Panc1 (cell line): ENCODE measurements around the gene REC114. TPM values are rescaled to one million over a fixed set of nuclear protein-coding genes. Genes with fewer than 3 reads are reported as not detected.

Experiments
- ATAC-seq: fragments of 200-7000 bp; cut with Tn5 transposase; 2 replicates; pipeline ENCODE4 v1.9.1; 2020; ENCODE audit warnings: mild to moderate bottlenecking, moderate library complexity
- BruUV-seq: library from RNA; stranded (reverse); fragments of 400-500 nt; replicated peaks from 2 replicates; lab custom pipeline; 2021; lab: Mats Ljungman, UMichigan
- CTCF ChIA-PET: fragments of 300-600 bp; sonication (Branson Sonifier 250); formaldehyde crosslinking; loops from one replicate; lab custom pipeline; 2022; ENCODE audit warnings: antibody characterized with exemption; lab: Charles Lee
- POLR2A ChIA-PET: fragments of 300-600 bp; sonication (Branson Sonifier 250); formaldehyde crosslinking; loops from one replicate; lab custom pipeline; 2022; ENCODE audit warnings: antibody characterized with exemption; lab: Charles Lee
- DNase-seq: peaks from one replicate; pipeline ENCODE4 v3.0.0-alpha.2; 2010; ENCODE audit warnings: low read depth, low spot score
- H3K27ac ChIP-seq: 2 replicates; pipeline ENCODE4 v1.5.1; 2011; ENCODE audit warnings: mild to moderate bottlenecking, low read length, inconsistent platforms
- H3K27me3 ChIP-seq: fragments of 200-500 bp; sonication (Bioruptor generic); 2 replicates; pipeline ENCODE4 v1.6.0; 2014; ENCODE audit warnings: low read length, inconsistent platforms; ENCODE audit not compliant: control insufficient read depth, insufficient read depth
- H3K36me3 ChIP-seq: fragments of 200-500 bp; sonication (Bioruptor generic); 2 replicates; pipeline ENCODE4 v1.5.1; 2014; ENCODE audit warnings: inconsistent platforms, mild to moderate bottlenecking, low read length, moderate library complexity; ENCODE audit not compliant: control insufficient read depth, insufficient read depth
- H3K4me1 ChIP-seq: 2 replicates; pipeline ENCODE4 v1.5.1; 2011; ENCODE audit warnings: inconsistent platforms, mild to moderate bottlenecking, low read length, moderate library complexity; ENCODE audit not compliant: control insufficient read depth, insufficient read depth
- H3K4me3 ChIP-seq, 2 experiments: 2 replicates each; pipeline ENCODE4 v1.5.1; 2011 to 2012; ENCODE audit warnings: low read depth in 2 of 2, low read length in 2 of 2, mild to moderate bottlenecking in 2 of 2, inconsistent platforms in 1 of 2, moderate library complexity in 1 of 2
- H3K9me3 ChIP-seq: fragments of 200-500 bp; sonication (Bioruptor generic); 2 replicates; pipeline ENCODE4 v1.5.1; 2014; ENCODE audit warnings: low read depth, mild to moderate bottlenecking, inconsistent platforms, low read length, moderate library complexity; ENCODE audit not compliant: control insufficient read depth, insufficient read depth
- POLR2AphosphoS5 ChIP-seq: IDR thresholded peaks from 2 replicates; pipeline ENCODE4 v1.6.1; 2012; ENCODE audit warnings: mild to moderate bottlenecking, low read depth, low read length, moderate library complexity
- SIN3A ChIP-seq: IDR thresholded peaks from 2 replicates; pipeline ENCODE4 v1.6.1; 2012; ENCODE audit warnings: low read depth, mild to moderate bottlenecking, low read length, moderate library complexity, borderline replicate concordance; ENCODE audit not compliant: insufficient read depth
- TCF7L2 ChIP-seq: IDR thresholded peaks from 2 replicates; pipeline ENCODE4 v1.6.1; 2011; ENCODE audit warnings: mild to moderate bottlenecking, low read depth, low read length, inconsistent platforms
- in situ Hi-C: cut with HindIII; loops from 2 replicates; pipeline ENCODE4 v1.10.0; 2016; ENCODE audit warnings: low sequenced_read_pairs, low pct_unique_long_range_greater_than_20kb
- intact Hi-C: fragments of 100-400 bp; cut with micrococcal nuclease; formaldehyde crosslinking; loops from one replicate; pipeline ENCODE4 v1.10.0; 2022; ENCODE audit not compliant: unreplicated experiment
- total RNA-seq: library from RNA; stranded (reverse); gene quantifications from one replicate; pipeline ENCODE4 v1.2.1, GENCODE V29; 2021; ENCODE audit not compliant: unreplicated experiment
- TF ChIP-seq, protein P1 (sequence below): fragments of 450-650 bp; IDR thresholded peaks from 2 replicates; pipeline ENCODE4 v1.5.1; 2017; ENCODE audit warnings: mild to moderate bottlenecking
- TF ChIP-seq, protein P2 (sequence below), 2 experiments: IDR thresholded peaks; 2 replicates each; pipeline ENCODE4 v1.6.1; 2011 to 2012; ENCODE audit warnings: low read depth in 2 of 2, control low read depth in 1 of 2, low read length in 1 of 2, mild to moderate bottlenecking in 1 of 2, moderate library complexity in 1 of 2; ENCODE audit not compliant: insufficient read depth in 1 of 2

Gene REC114
- total RNA-seq, 1 experiment from 2014 or later = not detected

DNA sequence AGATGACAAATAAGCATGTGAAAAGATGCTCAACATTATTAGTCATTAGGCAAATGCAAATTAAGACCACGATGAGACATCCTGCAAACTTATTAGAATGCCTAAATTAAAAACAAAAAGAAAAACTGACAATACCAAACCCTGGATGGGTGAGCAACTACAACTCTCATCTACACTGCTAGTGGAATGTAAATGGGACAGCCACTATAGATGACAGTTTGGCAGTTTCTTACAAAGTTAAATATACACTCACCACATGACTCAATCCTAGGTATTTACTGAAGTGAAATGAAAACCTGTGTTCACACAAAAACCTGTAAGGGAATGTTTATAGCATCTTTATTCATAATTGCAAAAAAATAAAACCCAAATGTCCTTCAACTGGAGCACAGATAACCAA is 115.6 kb downstream of the REC114 start:
- DNase-seq (no peak), ATAC-seq (no peak)
- CTCF ChIA-PET = interaction anchor here (0.6 kb wide), 1 partner anchor 124 kb away, joined by 4 read pairs; no protein-coding TSS in a partner anchor
- TF ChIP-seq SIN3A (no peak), POLR2AphosphoS5 (no peak), TCF7L2 (no peak)
- TF ChIP-seq, protein P1, sequence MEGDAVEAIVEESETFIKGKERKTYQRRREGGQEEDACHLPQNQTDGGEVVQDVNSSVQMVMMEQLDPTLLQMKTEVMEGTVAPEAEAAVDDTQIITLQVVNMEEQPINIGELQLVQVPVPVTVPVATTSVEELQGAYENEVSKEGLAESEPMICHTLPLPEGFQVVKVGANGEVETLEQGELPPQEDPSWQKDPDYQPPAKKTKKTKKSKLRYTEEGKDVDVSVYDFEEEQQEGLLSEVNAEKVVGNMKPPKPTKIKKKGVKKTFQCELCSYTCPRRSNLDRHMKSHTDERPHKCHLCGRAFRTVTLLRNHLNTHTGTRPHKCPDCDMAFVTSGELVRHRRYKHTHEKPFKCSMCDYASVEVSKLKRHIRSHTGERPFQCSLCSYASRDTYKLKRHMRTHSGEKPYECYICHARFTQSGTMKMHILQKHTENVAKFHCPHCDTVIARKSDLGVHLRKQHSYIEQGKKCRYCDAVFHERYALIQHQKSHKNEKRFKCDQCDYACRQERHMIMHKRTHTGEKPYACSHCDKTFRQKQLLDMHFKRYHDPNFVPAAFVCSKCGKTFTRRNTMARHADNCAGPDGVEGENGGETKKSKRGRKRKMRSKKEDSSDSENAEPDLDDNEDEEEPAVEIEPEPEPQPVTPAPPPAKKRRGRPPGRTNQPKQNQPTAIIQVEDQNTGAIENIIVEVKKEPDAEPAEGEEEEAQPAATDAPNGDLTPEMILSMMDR = no peak
- TF ChIP-seq, protein P2, sequence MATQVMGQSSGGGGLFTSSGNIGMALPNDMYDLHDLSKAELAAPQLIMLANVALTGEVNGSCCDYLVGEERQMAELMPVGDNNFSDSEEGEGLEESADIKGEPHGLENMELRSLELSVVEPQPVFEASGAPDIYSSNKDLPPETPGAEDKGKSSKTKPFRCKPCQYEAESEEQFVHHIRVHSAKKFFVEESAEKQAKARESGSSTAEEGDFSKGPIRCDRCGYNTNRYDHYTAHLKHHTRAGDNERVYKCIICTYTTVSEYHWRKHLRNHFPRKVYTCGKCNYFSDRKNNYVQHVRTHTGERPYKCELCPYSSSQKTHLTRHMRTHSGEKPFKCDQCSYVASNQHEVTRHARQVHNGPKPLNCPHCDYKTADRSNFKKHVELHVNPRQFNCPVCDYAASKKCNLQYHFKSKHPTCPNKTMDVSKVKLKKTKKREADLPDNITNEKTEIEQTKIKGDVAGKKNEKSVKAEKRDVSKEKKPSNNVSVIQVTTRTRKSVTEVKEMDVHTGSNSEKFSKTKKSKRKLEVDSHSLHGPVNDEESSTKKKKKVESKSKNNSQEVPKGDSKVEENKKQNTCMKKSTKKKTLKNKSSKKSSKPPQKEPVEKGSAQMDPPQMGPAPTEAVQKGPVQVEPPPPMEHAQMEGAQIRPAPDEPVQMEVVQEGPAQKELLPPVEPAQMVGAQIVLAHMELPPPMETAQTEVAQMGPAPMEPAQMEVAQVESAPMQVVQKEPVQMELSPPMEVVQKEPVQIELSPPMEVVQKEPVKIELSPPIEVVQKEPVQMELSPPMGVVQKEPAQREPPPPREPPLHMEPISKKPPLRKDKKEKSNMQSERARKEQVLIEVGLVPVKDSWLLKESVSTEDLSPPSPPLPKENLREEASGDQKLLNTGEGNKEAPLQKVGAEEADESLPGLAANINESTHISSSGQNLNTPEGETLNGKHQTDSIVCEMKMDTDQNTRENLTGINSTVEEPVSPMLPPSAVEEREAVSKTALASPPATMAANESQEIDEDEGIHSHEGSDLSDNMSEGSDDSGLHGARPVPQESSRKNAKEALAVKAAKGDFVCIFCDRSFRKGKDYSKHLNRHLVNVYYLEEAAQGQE (IDR thresholded peaks at IDR 0.05; ENCODE audit: insufficient read depth in 1 of 2, low read depth in 2 of 2, low read length in 1 of 2) = no peak
- intact Hi-C loops (no loop called here), in situ Hi-C loops (no loop called here)
- Histone ChIP-seq H3K27me3 (no peaks in the 10 kb centered on the region), H3K9me3 (no peaks in the 10 kb centered on the region), H3K4me3 (no peak overlapping the region), H3K4me1 (no peaks in the 10 kb centered on the region), H3K27ac (no peak overlapping the region), H3K36me3 (peaks cover 17% of the 10 kb centered on the region; the same call in 1 of the 2 replicates)
- no TSS peak for BruUV-seq
- POLR2A ChIA-PET = no interaction called here

DNA sequence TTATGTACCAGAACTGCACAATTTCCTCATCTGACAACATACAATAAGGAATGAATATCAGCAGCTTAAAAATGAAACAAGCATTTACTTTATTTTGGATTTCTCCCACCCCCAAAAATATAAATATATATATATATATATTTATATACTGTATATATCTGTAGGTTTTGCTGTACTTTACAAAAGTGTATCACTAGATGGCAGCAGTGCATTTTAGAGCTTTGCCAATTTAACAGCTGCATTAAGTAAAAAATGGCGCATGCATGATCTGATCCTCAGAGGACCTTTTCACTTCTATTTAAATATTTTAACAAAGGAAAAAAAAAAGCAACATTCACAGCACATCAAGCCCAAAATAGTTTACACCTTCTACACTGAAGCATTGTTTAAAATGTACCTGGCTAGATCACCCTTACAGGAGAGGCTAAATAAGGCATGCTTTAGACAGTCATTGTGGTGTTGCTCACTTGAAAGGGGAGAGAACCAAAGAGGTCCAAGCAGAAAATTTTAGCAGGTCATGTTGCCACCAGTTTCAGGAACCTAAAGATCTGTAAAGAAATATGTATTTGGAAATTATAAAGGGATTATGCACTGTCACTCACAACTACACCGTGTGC is 117.6 kb downstream of the REC114 start:
- no peak overlapping the region for H3K27ac ChIP-seq
- ChIA-PET POLR2A (no interaction called here), CTCF (interaction anchor here (0.6 to 1.3 kb wide), 12 partner anchors 9 to 458 kb away, joined by 3 to 23 read pairs (median 4); no protein-coding TSS in a partner anchor)
- in situ Hi-C loops = no loop called here
- H3K4me1 ChIP-seq = no peaks in the 10 kb centered on the region
- H3K27me3 ChIP-seq = no peaks in the 10 kb centered on the region
- DNase-seq (peak; percentile 46), ATAC-seq (peak; percentile 85)
- no TSS peak for BruUV-seq
- intact Hi-C loops = loop anchor here (2.0 kb wide), 2 partner anchors 76 to 140 kb away; no protein-coding TSS in a partner anchor
- no peak for TF ChIP-seq TCF7L2
- TF ChIP-seq, protein P1 = peak; percentile 49; the same call in 1 of the 2 replicates
- H3K36me3 ChIP-seq = peaks cover 17% of the 10 kb centered on the region; the same call in 1 of the 2 replicates
- no peak overlapping the region for H3K4me3 ChIP-seq
- no peaks in the 10 kb centered on the region for H3K9me3 ChIP-seq
